Hepatocyte (in vitro differentiated cells): ENCODE measurements around the gene AIM2. TPM values are rescaled to one million over a fixed set of nuclear protein-coding genes. Genes with fewer than 3 reads are reported as not detected.

Source experiments
- DNase-seq: peaks from one replicate; pipeline ENCODE4 v3.0.0-alpha.2; 2016; ENCODE audit warnings: low spot score
- H2AFZ ChIP-seq: fragments of 200-600 bp; sonication (generic); 2 replicates; pipeline ENCODE4 v1.6.0; 2016; ENCODE audit warnings: antibody characterized with exemption, mild to moderate bottlenecking
- H3K27ac ChIP-seq: fragments of 200-600 bp; sonication (generic); 2 replicates; pipeline ENCODE4 v1.5.1; 2016; ENCODE audit warnings: mild to moderate bottlenecking
- H3K27me3 ChIP-seq: fragments of 200-600 bp; sonication (generic); 2 replicates; pipeline ENCODE4 v1.6.1; 2016
- H3K36me3 ChIP-seq: fragments of 200-600 bp; sonication (generic); replicated peaks from 2 replicates; pipeline ENCODE4 v1.5.1; 2016; ENCODE audit warnings: low read depth; ENCODE audit not compliant: insufficient read depth
- H3K4me1 ChIP-seq: fragments of 200-600 bp; sonication (generic); 2 replicates; pipeline ENCODE4 v1.5.1; 2016; ENCODE audit warnings: mild to moderate bottlenecking, moderate library complexity; ENCODE audit not compliant: insufficient read depth
- H3K4me2 ChIP-seq: fragments of 200-600 bp; sonication (generic); 2 replicates; pipeline ENCODE4 v1.6.0; 2016
- H3K4me3 ChIP-seq: fragments of 200-600 bp; sonication (generic); 2 replicates; pipeline ENCODE4 v1.5.1; 2016; ENCODE audit warnings: mild to moderate bottlenecking
- H3K79me2 ChIP-seq: fragments of 200-600 bp; sonication (generic); 2 replicates; pipeline ENCODE4 v1.6.0; 2017; ENCODE audit warnings: mild to moderate bottlenecking
- H3K9me2 ChIP-seq: fragments of 200-600 bp; sonication (generic); replicated peaks from 2 replicates; pipeline ENCODE4 v1.6.0; 2017; ENCODE audit warnings: mild to moderate bottlenecking; ENCODE audit not compliant: insufficient read depth
- H3K9me3 ChIP-seq: fragments of 200-600 bp; sonication (generic); 2 replicates; pipeline ENCODE4 v1.5.1; 2016; ENCODE audit warnings: low read depth, mild to moderate bottlenecking
- H4K20me1 ChIP-seq: fragments of 200-600 bp; sonication (generic); 2 replicates; pipeline ENCODE4 v1.6.0; 2016; ENCODE audit warnings: mild to moderate bottlenecking; ENCODE audit not compliant: insufficient read depth, poor library complexity, severe bottlenecking
- EZH2 ChIP-seq: fragments of 200-600 bp; sonication (generic); IDR thresholded peaks from 2 replicates; pipeline ENCODE4 v1.6.1; 2016; ENCODE audit warnings: antibody characterized with exemption, mild to moderate bottlenecking, borderline replicate concordance
- EZH2phosphoT487 ChIP-seq: fragments of 200-600 bp; sonication (generic); IDR thresholded peaks from one replicate; pipeline ENCODE4 v1.6.1; 2018; ENCODE audit warnings: antibody characterized with exemption, mild to moderate bottlenecking, low read depth, moderate library complexity; ENCODE audit not compliant: unreplicated experiment, severe bottlenecking
- WGBS: methylation state at CpG from one replicate; pipeline ENCODE4 v1.1.6; 2016; ENCODE audit warnings: low lambda C conversion rate; ENCODE audit errors: missing lambda C conversion rate; 5-methylcytosine and 5-hydroxymethylcytosine counted together
- polyA plus RNA-seq: library from polyadenylated mRNA; unstranded; fragments of >200 nt; fragmentation: Nextera tagmentation; extraction: Ambion mirVana; gene quantifications from 2 replicates; pipeline ENCODE4 v1.2.1, GENCODE V29; 2016
- total RNA-seq: library from RNA; depleted of rRNA; stranded (reverse); fragments of >200 nt; gene quantifications from 2 replicates; pipeline ENCODE4 v1.2.3, GENCODE V29; 2014
- TF ChIP-seq, protein P1 (sequence below): fragments of 200-600 bp; sonication (generic); IDR thresholded peaks from 2 replicates; pipeline ENCODE4 v1.5.1; 2016; ENCODE audit warnings: antibody characterized with exemption, mild to moderate bottlenecking; ENCODE audit not compliant: poor library complexity

Gene AIM2
- total and polyA plus RNA-seq, 2 experiments from 2014 or later = 0.30 to 1.1 TPM

GRCh38 chr1:159088050-159088449 is 11.5 kb upstream of the AIM2 start:
- Histone ChIP-seq H3K4me3 (no peak overlapping the region), H3K27me3 (no peaks in the 10 kb centered on the region), H3K36me3 (no peaks in the 10 kb centered on the region), H3K27ac (no peak overlapping the region), H3K4me1 (no peaks in the 10 kb centered on the region), H3K9me3 (no peaks in the 10 kb centered on the region), H4K20me1 (no peaks in the 10 kb centered on the region), H3K79me2 (no peaks in the 10 kb centered on the region), H3K9me2 (no peaks in the 10 kb centered on the region), H3K4me2 (no peak overlapping the region), H2AFZ (no peak overlapping the region)
- WGBS = 69% methylated on average over 2 of the region's 2 CpGs
- no peak for DNase-seq
- TF ChIP-seq EZH2 (no peak), EZH2phosphoT487 (no peak)
- TF ChIP-seq, protein P1, sequence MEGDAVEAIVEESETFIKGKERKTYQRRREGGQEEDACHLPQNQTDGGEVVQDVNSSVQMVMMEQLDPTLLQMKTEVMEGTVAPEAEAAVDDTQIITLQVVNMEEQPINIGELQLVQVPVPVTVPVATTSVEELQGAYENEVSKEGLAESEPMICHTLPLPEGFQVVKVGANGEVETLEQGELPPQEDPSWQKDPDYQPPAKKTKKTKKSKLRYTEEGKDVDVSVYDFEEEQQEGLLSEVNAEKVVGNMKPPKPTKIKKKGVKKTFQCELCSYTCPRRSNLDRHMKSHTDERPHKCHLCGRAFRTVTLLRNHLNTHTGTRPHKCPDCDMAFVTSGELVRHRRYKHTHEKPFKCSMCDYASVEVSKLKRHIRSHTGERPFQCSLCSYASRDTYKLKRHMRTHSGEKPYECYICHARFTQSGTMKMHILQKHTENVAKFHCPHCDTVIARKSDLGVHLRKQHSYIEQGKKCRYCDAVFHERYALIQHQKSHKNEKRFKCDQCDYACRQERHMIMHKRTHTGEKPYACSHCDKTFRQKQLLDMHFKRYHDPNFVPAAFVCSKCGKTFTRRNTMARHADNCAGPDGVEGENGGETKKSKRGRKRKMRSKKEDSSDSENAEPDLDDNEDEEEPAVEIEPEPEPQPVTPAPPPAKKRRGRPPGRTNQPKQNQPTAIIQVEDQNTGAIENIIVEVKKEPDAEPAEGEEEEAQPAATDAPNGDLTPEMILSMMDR = no peak

DNA sequence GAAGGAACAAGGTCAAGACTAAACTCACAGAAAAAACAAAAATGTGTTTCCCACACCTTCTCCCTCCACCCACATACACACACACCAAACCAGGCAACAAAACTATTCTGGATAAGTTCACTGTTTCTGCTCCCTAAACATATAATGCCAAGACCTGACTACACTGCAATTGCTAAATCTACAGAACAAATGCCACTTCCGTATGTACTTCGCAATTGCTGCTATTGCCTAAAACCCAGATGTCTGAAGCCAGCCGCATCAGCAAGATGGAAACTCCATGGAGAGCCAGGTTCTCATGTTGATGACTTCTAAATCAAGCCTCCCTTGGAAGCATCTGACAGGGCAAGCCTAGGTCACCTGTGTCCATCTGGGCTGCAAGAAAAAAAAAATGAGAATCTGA is 8.3 kb upstream of the AIM2 start:
- no peaks in the 10 kb centered on the region for H3K9me2 ChIP-seq
- no peak for TF ChIP-seq EZH2phosphoT487
- TF ChIP-seq, protein P1 = no peak
- no peak for TF ChIP-seq EZH2
- no peaks in the 10 kb centered on the region for H3K27me3 ChIP-seq
- no peak overlapping the region for H2AFZ ChIP-seq
- 95% methylated on average over 3 of the region's 3 CpGs for WGBS
- H3K9me3 ChIP-seq = no peaks in the 10 kb centered on the region
- H3K27ac ChIP-seq = no peak overlapping the region
- no peaks in the 10 kb centered on the region for H3K79me2 ChIP-seq
- no peak for DNase-seq
- no peaks in the 10 kb centered on the region for H3K4me1 ChIP-seq
- H3K36me3 ChIP-seq = no peaks in the 10 kb centered on the region
- H3K4me2 ChIP-seq = no peak overlapping the region
- no peaks in the 10 kb centered on the region for H4K20me1 ChIP-seq
- no peak overlapping the region for H3K4me3 ChIP-seq

DNA sequence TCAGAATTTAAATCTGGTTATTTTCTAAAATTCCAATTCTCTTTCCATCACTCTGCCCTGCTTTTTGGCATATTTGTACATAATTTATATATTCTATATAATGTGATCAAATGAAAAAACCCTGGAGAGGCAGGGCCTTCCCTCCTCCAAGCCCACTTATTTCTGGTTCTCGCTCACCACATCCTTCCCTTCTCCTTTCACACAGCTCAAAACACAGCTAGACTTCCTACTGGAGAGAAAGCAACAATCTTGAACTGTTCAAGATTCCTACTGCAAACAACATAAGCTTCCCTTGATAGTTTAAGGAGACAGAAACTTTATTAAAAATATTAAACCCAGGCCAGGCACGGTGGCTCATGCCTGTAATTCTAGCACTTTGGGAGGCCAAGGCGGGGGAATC is 7.6 kb upstream of the AIM2 start:
- Histone ChIP-seq H3K9me3 (no peaks in the 10 kb centered on the region), H3K79me2 (no peaks in the 10 kb centered on the region), H3K4me2 (no peak overlapping the region), H3K27ac (no peak overlapping the region), H3K4me1 (no peaks in the 10 kb centered on the region), H3K27me3 (no peaks in the 10 kb centered on the region), H3K4me3 (no peak overlapping the region), H3K9me2 (no peaks in the 10 kb centered on the region), H3K36me3 (no peaks in the 10 kb centered on the region), H2AFZ (no peak overlapping the region), H4K20me1 (no peaks in the 10 kb centered on the region)
- DNase-seq = no peak
- WGBS = 90% methylated on average over 3 of the region's 3 CpGs
- TF ChIP-seq, protein P1 = no peak
- TF ChIP-seq EZH2 = no peak
- TF ChIP-seq EZH2phosphoT487 = no peak

DNA sequence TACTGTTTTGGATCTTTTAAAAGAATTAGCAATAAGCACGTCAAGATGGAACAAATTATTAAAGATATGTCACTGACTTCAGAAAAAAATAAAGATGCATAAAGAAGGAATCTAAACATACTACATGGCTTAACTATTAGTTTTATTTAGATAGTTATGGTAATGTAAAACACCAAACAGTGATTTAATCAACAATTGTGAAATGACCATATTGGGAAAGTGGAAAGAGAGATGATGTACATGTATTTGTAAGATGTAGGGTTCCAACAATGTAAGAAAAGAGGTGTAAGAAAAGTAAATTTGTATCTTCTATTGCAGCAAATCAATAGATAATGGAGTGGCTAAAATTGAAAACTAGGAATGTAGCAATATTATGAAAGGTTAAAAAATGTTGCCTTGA is 6.4 kb upstream of the AIM2 start:
- no peaks in the 10 kb centered on the region for H4K20me1 ChIP-seq
- no peak overlapping the region for H3K27ac ChIP-seq
- no peaks in the 10 kb centered on the region for H3K36me3 ChIP-seq
- TF ChIP-seq, protein P1 = no peak
- TF ChIP-seq EZH2 = no peak
- no peak for TF ChIP-seq EZH2phosphoT487
- no peak for DNase-seq
- 87% methylated on average over 1 of the region's 1 CpG for WGBS
- no peak overlapping the region for H3K4me3 ChIP-seq
- no peak overlapping the region for H3K4me2 ChIP-seq
- no peaks in the 10 kb centered on the region for H3K4me1 ChIP-seq
- H3K79me2 ChIP-seq = no peaks in the 10 kb centered on the region
- H2AFZ ChIP-seq = no peak overlapping the region
- no peaks in the 10 kb centered on the region for H3K9me2 ChIP-seq
- no peaks in the 10 kb centered on the region for H3K27me3 ChIP-seq
- H3K9me3 ChIP-seq = no peaks in the 10 kb centered on the region
